ENCODE measurements around the gene KPNA4.
"Not testable (repeated sequence)": the region's sequence is repeated elsewhere in the genome, so short reads cannot be mapped to it uniquely, and the experiment has no call there.

Gene KPNA4, protein sequence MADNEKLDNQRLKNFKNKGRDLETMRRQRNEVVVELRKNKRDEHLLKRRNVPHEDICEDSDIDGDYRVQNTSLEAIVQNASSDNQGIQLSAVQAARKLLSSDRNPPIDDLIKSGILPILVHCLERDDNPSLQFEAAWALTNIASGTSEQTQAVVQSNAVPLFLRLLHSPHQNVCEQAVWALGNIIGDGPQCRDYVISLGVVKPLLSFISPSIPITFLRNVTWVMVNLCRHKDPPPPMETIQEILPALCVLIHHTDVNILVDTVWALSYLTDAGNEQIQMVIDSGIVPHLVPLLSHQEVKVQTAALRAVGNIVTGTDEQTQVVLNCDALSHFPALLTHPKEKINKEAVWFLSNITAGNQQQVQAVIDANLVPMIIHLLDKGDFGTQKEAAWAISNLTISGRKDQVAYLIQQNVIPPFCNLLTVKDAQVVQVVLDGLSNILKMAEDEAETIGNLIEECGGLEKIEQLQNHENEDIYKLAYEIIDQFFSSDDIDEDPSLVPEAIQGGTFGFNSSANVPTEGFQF

DNA sequence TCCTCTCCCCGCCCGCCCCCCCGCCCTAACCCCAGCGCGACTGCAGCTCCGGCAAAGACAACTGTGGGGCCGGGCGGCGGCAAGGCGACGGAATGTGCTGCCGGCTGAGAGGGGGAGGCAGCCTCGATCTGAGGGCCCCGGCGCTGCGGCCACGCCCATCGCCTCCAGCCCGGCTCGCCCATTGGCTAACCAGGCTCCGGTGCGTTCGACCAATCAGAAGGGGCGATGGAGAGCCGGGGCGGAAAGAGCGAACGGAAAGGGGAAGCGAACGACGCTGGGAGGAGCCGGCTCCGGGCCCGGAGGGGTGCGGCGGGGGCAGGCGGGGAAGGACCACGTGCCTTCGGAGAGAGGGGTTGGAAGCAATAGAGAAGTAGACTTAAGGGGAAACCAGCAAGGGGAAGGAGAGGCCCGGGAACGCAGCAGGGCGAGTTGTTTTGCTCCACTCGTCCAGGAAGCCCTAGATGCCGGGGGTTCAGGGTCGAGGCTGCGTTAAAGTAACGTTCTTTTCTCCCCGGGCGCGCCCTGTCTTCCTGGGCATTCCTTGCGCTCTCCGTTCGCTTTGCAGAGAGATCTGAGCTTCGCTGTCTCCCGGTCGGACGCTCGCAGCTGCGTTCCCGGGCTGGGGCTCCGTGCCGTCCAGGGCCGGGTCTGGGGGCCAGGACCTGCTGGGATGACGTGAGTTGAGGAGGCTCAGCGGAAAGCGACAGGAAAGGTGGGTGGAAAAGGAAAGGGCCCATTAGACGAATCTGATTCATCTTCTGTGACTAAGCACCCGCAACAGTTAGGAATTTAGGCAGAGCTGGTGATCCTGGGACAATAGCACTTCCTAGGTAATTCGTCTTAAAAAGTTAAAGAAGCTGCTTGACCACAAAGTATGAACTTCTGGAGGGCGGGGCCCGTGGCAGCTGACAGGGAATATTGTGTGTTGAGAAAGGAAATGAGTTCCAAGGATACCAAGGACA, at the start of gene KPNA4:
TSS of gene KPNA4 (minus strand) at position 130 of the 962 bp plus-strand sequence. CDS start 289 bp downstream, outside the sequence.
- peak; percentile 96 for DNase-seq (ENCODE audit: low spot score)

DNA sequence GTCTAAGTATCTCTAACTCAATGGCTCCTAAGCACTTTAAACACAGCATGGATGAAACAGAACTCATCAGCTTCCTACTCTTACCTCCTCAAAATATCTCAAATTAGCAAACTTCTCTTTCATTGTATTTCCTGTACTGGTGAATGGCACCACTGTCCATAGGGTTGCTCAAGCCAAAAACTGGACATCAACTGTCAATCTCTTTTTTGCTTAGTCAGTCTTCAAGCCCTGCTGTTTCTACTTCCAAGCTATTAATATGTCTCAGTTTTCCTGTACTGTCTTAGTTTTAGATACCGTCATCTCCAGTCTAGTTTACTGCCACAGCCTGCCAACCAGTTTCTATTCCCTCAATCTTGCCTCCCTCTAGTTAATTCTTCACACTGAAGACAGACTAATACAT, 48.3 kb upstream of the KPNA4 start:
- DNase-seq (ENCODE audit: low spot score): no peak

DNA sequence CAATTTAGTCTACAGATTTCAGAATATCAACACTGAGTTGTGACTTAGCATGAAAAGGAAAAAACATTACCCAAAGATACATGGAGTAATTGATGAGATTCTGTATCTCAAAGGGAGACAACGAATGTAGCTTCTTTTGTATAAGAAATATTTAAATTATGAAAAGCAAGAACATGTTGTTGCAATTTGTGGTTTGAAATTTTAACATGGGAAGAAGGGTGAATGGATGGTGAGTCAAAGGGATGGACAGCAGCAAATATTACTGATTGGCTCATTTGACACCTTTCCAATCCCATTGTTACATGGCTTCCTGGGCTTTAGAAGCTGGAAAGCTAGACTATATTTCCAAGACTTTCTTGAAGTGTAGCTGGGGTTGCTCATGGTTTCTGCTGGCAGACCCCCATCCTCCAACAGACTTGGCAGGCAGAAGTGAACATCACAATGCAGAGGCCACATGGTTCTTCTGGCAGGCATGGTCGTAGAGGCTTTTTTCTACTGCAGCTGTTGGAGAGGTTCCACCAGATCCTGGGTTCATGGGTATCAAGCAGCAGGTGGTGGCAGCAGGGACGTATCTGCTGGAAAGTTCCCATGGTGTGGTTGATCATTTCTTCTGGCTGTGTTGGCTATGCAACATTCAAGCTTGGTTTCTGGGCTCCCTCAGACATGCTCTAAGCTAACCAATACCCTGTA, 47.2 kb upstream of the KPNA4 start:
- no peak for DNase-seq (ENCODE audit: low spot score)

DNA sequence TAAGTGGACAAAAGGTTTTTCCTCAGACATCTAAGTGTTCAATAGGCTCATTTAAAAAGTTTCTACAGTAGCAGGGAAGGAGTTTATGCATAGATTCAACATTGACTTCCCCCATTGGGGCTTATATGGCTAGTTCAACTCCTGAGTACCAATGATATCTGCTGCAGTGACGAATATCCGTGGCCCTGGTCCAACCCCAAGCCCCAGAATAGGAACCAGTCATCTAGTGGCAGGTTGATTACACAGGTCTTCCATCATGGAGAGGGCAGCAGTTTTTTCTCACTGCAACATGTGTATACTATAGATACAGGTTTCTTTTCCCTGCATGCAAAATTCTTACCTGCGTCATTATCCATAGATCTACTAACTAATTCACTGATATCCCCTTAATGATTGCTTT, 45.8 kb upstream of the KPNA4 start:
- no peak for DNase-seq (ENCODE audit: low spot score)

DNA sequence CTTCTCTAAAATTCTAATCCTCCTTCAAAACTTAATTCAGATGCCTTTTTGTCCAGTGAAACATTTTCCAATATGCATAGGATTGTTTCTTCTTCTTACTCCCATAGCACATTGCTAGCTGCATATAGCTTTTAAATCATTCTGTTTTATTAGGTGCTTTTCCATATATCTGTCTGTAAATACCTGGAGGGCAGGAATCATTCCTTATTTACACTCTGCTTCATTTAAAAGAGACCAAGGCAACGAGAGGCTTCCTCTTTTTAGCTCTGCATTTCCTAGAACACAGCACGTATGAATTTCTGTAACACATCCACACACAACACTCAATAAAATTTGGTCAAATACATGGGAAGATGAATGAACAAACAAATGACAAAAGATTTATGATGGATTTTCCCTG, 43.5 kb upstream of the KPNA4 start:
- DNase-seq (ENCODE audit: low spot score): no peak

DNA sequence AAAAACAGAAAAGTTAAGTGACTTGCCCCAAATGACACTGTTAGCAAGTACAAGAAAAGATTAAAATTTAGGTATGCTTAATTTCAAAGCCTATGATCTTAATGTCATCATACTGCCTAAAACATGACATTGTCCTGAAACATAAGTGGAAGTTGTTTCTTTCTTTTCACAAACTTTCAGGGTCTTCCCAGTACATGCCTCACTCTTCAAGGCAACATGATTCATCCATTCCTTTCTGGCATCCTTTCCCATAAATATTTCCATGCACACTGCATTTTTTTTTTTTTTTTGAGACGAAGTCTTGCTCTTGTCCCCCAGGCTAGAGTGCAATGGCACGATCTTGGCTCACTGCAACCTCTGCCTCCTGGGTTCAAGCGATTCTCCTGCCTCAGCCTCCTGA, 42.5 kb upstream of the KPNA4 start:
- DNase-seq (ENCODE audit: low spot score): no peak

DNA sequence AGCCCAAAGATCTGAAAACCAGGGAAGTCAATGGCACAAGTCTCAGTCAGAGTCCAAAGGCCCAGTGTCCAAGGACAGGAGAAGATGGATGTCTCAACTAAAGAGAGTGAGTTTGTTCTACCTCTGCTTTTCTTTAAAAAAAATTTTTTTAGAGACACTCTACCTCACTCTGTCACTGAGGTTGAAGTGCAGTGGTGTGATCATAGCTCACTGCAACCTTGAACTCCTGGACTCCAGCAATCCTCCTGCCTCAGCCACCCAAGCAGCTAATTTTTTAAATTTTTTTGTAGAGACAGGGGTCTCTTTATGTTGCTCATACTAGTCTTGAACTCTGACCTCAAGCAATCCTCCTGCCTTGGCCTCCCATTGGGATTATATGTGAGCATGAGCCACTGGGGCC, 39.9 kb upstream of the KPNA4 start:
- DNase-seq (ENCODE audit: low spot score): no peak

DNA sequence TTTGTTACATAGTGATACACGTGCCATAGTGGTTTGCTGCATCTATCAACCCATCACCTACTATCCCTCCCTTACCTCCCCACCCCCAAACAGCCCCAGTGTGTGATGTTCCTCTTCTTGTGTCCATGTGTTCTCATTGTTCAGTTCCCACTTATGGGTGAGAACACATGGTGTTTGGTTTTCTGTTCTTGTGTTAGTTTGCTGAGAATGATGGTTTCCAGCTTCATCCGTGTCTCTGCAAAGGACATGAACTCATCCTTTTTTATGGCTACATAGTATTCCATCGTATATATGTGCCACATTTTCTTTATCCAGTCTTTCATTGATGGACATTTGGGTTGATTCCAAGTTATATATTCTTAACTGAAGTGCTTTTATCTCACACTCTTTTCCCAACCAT, 38.5 kb upstream of the KPNA4 start:
- DNase-seq (ENCODE audit: low spot score): not testable (repeated sequence)

DNA sequence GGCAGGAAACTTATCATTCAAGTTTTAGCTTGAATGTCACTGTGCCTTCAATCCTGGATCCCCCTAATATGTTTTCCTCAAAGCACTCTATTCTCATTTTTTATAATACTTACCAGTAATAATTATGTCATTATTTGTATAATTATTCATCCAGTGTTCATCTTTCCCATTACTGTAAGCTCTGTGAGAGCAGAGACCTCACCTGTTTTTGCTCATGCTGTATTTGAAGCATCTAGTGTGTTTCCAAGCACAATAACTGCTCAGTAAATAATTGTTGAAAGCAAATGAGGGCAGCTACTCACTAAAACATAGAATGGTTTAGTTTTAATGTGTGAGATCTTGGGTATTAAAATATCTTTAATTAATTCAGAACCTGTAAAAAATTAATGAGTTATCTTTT, 36.9 kb upstream of the KPNA4 start:
- DNase-seq (ENCODE audit: low spot score): no peak

DNA sequence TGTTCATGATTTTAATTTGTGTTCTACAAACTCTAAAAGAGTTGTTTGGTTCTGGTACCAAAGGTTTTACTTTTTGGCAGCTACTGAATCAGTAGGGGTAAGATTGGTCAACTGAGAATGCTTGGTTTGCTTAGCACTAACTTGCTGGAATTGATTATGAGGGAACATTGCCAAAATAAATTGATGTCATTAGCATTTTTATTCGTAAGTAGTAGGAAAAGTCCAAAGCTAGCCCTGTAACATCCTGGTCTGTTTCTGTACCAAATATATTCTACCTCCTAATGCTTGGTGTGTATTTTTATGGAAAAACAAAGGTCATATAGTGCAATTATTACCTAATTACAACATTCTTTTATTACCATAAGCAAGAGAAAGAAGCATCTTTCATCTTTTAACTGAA, 35.9 kb upstream of the KPNA4 start:
- no peak for DNase-seq (ENCODE audit: low spot score)

DNA sequence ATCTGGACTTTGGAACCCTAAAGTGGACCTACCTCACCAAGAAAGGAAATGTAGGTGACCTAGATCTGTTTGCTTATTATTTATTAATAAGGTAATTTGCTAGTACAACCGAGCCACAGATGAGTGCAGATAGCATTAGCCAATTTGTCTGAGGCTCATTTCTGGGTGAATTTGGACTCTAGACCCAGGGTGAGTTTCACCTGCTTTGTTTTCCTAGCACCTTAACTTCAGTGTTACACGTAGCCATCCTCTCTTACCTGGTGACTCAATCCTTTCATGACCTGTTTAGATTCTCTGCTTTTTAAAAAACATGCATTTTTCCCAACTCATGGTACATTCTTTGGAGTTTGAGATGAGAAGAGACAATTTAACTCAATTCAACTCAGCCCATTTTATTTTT, 33.5 kb upstream of the KPNA4 start:
- DNase-seq (ENCODE audit: low spot score): no peak

DNA sequence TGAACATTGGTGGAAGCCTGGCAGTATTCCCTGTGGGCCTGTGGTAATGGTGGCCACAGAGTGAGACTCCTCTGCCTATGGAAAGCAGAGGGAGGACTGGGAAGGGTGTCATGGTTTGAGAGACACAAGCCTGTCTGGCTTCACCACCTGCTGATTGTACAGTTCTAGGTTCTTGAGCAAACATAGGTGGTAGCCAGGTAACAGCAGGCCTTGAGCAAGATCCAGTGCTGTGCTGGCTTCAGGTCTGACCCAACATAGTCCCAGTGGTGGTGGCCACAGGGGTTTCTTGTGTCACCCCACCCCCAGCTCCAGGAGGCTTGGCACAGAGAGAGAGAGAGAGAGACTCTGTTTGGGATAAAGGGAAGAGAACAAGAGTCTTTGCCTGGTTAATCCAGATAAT, 22.7 kb upstream of the KPNA4 start:
- DNase-seq (ENCODE audit: low spot score): no peak

DNA sequence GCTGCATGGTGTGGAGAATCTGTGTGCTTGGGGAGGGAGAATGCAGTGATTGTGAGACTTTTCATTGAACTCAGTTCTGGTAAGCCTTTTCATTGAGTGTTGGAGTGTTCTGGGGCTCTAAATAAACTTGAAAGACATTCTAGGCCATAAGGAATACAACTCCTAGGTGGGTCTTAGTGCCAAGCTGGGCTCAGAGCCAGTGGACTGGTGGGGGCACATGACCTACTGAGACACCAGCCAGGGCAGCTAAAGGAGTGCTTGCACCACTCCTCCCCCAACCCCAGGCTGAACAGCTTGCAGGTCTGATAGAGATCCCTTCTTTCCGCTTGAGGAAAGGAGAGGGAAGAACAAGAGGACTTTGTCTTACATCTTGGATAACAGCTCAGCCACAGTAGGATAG, 21.7 kb upstream of the KPNA4 start:
- no peak for DNase-seq (ENCODE audit: low spot score)

DNA sequence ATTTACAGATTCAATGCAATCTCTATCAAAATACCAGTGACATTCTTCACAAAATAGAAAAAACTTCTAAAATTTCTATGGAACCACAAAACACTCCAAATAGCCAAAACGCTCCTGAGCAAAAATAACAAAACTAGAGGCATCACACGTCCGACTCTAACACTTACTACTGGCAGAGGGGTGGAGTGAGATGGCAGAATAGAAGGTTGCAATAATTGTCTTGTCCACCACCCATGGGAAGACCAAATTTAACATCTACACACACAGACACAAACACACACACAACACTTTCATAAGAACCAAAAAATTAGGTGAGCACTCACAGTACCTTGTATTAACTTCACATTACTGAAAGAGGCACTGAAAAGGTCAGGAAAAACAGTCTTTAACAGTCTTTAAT, 21.3 kb upstream of the KPNA4 start:
- no peak for DNase-seq (ENCODE audit: low spot score)

DNA sequence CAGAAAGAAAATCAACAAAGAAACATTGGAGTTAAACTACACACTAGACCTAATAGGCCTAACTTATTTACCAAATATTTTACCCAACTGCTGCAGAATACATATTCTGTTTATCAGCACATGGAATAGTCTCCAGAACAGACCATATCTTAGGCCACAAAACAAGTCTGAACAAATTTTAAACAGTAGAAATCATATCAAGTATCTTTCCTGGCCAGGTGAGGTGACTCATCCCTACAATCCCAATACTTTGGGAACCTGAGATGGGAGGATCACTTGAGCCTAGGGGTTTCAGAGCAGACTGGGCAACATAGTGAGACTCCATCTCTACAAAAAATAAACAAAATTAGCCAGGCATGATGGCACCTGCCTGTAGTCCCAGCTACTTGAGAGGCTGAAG, 18.1 kb upstream of the KPNA4 start:
- no peak for DNase-seq (ENCODE audit: low spot score)

DNA sequence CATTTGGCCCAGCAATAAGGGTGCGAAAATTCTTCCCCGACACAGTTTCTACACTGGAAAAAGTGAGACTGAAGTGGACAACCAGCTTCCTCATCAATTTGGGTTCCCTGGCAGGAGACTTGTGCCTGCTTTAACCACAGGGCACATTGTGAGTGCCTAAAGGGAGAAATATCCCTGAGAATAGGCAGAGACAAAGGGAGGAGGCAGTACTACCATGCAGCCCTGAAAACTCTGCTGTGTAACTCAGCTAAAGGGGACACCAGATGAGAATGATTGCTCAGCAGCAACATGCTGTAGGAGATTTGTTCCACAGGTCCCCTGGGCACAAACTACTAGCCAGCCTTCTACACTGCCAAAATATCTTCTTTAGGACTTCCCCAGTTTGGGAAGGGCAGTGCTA, 15.6 kb upstream of the KPNA4 start:
- DNase-seq (ENCODE audit: low spot score): no peak

DNA sequence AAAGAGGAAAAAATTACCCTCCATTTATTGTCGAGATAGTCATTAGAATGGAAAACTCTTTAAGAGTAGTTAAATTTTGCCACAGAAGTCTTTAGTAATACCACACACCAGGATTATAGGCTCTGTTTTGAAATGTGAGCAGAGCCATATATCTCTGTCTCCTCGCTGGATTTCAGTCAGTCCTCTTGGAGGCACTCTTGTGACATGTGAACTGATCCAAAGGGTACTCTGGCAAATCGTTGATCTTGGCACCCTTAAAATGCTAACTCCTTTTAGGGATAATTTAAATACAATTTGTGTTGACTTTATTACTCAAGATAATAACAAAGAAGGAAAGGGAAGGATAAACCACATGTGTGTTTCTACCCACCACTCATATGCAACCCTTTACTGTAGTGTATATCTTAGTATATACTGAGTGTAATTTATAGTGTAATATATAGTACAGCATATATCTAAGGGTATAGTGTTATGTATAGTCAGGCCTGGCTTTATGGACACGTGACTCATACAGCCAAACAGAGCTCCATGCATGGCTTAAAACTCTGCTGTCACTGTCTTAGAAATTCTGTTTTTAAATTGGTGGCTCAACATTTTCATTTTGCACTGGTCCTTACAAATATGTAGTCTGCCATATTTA, 12.3 kb upstream of the KPNA4 start:
- peak; percentile 40 for DNase-seq (ENCODE audit: low spot score)

DNA sequence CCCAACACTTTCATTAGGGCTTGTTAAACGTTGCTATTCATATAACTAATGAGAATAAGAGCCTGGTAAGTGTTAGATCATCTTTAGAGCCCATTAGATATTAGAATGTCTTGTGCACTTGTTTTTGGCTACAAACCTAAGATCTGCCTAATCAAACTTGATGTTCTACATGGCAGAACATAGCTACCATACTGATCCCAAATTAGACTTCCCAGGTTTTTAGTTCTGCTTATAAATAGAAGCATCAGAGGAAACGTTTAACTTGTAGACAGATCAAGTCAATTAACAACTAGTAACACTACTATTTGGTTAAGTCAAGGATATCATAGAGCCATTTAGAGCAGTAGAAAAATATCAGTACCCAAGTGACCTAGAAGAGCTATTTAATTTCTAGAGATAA, 11.7 kb upstream of the KPNA4 start:
- DNase-seq (ENCODE audit: low spot score): no peak

DNA sequence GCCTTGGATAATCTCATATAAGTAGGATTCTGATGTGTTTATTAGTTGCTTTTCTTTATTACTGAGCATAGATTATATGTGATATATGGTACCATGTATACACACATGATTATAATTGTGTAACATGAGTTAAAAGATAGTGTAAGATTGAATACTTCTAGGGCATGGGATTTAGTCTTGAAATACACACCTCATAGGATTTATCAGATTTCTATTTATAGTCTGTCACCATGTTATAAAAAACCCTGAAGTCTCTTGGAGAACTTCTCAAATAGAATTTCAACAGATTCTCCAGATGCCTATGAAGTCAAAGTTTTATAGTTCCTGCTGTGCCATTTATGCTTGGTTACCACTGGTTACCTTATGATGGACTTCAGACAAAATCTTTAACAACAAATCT, 11.2 kb upstream of the KPNA4 start:
- DNase-seq (ENCODE audit: low spot score): no peak

DNA sequence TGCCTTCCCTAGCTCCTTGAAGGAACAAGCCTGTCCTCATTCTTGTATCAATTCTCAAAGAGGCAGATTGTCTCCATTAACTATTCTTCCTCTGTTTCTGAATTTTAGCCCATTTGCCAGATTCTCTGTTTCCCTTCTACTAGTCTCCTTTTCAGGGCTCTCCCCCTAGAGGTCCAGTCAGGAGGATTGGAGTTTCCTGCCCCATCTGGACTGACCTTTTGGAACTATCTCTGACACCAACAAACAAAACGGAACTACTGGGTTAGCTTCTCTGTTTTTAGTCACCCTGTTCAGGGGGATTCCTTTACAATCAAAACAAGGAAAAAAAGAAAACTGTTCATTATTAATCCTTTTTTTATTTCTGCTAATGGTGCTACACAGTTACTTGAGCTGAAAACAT, 10.2 kb upstream of the KPNA4 start:
- DNase-seq (ENCODE audit: low spot score): peak; percentile 11

DNA sequence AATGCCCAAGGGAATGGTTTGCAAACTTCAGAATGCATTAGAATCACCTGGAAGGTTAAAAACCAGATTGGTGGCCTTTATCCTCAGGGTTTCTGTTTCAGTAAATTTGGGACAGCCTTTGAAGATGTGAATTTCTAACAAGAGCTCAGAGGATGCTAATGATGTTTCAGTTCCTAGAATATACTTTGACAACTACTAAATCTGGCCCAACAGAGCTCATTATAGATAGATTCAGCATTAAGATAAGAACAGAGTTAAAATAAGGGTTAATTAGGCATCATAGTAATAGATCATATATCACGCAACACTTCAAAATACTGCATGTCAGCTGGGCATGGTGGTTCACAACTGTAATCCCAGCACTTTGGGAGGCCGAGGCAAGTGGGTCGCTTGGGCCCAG, 9.3 kb upstream of the KPNA4 start:
- no peak for DNase-seq (ENCODE audit: low spot score)

Data from HuH-7.5 (cell line).